Superior temporal gyrus (tissue), 1 donor: ENCODE results near the gene FRYL.
"Not testable (repeated sequence)": the region's sequence is repeated elsewhere in the genome, so short reads cannot be mapped to it uniquely, and the experiment has no call there.

Experiments
- DNase-seq: peaks from one replicate; pipeline ENCODE4 v3.0.0-alpha.2; 2016; ENCODE audit errors: extremely low spot score

The FRYL gene

GRCh38 chr4:48664938-48665337 lies 115.1 kb downstream of the FRYL start:
- no peak for DNase-seq

GRCh38 chr4:48661391-48661790 lies 118.7 kb downstream of the FRYL start:
- DNase-seq: no peak

GRCh38 chr4:48660347-48660746 lies 119.7 kb downstream of the FRYL start:
- no peak for DNase-seq

GRCh38 chr4:48654015-48654664 lies 125.9 kb downstream of the FRYL start:
- peak; percentile 59 for DNase-seq

GRCh38 chr4:48653217-48654014 lies 126.7 kb downstream of the FRYL start:
- DNase-seq: peak; percentile 92

- DNase-seq: peak; percentile 67
Measured at GRCh38 chr4:48651914-48652313, 128.2 kb downstream of the FRYL start.

GRCh38 chr4:48649505-48649904 lies 130.6 kb downstream of the FRYL start:
- peak; percentile 72 for DNase-seq

- DNase-seq: no peak
Measured at GRCh38 chr4:48645225-48645794, 134.8 kb downstream of the FRYL start.

- peak; percentile 66 for DNase-seq
Measured at GRCh38 chr4:48642421-48643374, 137.4 kb downstream of the FRYL start.

- DNase-seq: no peak
Measured at GRCh38 chr4:48641401-48641800, 138.7 kb downstream of the FRYL start.

- no peak for DNase-seq
Measured at GRCh38 chr4:48640699-48641098, 139.4 kb downstream of the FRYL start.

- peak; percentile 50 for DNase-seq
Measured at GRCh38 chr4:48640225-48640624, 139.9 kb downstream of the FRYL start.

- peak; percentile 35 for DNase-seq
Measured at GRCh38 chr4:48639807-48640206, 140.3 kb downstream of the FRYL start.

- DNase-seq: not testable (repeated sequence)
Measured at GRCh38 chr4:48638586-48638985, 141.5 kb downstream of the FRYL start.

- peak; percentile 49 for DNase-seq
Measured at GRCh38 chr4:48636911-48637310, 143.2 kb downstream of the FRYL start.

GRCh38 chr4:48635980-48636379 lies 144.1 kb downstream of the FRYL start:
- peak; percentile 88 for DNase-seq

GRCh38 chr4:48635310-48635709 lies 144.8 kb downstream of the FRYL start:
- DNase-seq: peak; percentile 71

- DNase-seq: peak; percentile 52
Measured at GRCh38 chr4:48634688-48635308, 145.3 kb downstream of the FRYL start.

- peak; percentile 40 for DNase-seq
Measured at GRCh38 chr4:48633657-48634056, 146.4 kb downstream of the FRYL start.

- no peak for DNase-seq
Measured at GRCh38 chr4:48629458-48629857, 150.6 kb downstream of the FRYL start.

- no peak for DNase-seq
Measured at GRCh38 chr4:48623182-48623780, 156.8 kb downstream of the FRYL start.
